B cell (primary cell): ENCODE measurements around the gene RAB39A.
"Not testable (repeated sequence)": the region's sequence is repeated elsewhere in the genome, so short reads cannot be mapped to it uniquely, and the experiment has no call there.

ENCODE experiments used
- EZH2 ChIP-seq: IDR thresholded peaks from 2 replicates; pipeline ENCODE4 v1.6.1; 2012; ENCODE audit warnings: borderline replicate concordance, low read depth, mild to moderate bottlenecking, moderate library complexity, low read length; ENCODE audit not compliant: insufficient read depth, poor library complexity, severe bottlenecking
- TF ChIP-seq, protein P1 (sequence below): fragments of 200-600 bp; IDR thresholded peaks from one replicate; pipeline ENCODE4 v1.8.0; 2022; ENCODE audit warnings: antibody characterized with exemption, mild to moderate bottlenecking

DNA sequence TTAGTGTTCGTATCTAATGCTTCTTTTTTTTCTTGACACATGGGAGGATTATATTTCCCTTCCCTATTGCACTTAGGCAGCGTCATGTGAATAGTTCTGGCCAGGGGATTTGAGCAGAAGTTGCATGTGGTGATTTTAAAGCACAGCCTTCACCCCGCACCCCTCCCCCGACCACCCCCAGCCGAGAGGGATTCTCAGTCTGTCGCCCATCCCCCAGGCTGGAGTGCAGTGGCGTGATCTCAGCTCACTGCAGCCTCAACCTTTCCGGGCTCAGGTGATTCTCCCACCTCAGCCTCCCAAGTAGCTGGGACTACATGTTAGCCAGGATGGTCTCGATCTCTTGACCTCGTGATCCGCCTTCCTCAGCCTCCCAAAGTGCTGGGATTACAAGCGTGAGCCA is 20.1 kb downstream of the RAB39A start:
- TF ChIP-seq, protein P1, sequence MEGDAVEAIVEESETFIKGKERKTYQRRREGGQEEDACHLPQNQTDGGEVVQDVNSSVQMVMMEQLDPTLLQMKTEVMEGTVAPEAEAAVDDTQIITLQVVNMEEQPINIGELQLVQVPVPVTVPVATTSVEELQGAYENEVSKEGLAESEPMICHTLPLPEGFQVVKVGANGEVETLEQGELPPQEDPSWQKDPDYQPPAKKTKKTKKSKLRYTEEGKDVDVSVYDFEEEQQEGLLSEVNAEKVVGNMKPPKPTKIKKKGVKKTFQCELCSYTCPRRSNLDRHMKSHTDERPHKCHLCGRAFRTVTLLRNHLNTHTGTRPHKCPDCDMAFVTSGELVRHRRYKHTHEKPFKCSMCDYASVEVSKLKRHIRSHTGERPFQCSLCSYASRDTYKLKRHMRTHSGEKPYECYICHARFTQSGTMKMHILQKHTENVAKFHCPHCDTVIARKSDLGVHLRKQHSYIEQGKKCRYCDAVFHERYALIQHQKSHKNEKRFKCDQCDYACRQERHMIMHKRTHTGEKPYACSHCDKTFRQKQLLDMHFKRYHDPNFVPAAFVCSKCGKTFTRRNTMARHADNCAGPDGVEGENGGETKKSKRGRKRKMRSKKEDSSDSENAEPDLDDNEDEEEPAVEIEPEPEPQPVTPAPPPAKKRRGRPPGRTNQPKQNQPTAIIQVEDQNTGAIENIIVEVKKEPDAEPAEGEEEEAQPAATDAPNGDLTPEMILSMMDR, result not testable (repeated sequence)
- not testable (repeated sequence) for TF ChIP-seq EZH2
